Putamen (tissue), 1 donor: ENCODE measurements around the gene CD34.
"Not testable (repeated sequence)": the region's sequence is repeated elsewhere in the genome, so short reads cannot be mapped to it uniquely, and the experiment has no call there.

Experiments
- DNase-seq: peaks from one replicate; pipeline ENCODE4 v3.0.0-alpha.2; 2016; ENCODE audit warnings: low spot score

The CD34 gene

DNA sequence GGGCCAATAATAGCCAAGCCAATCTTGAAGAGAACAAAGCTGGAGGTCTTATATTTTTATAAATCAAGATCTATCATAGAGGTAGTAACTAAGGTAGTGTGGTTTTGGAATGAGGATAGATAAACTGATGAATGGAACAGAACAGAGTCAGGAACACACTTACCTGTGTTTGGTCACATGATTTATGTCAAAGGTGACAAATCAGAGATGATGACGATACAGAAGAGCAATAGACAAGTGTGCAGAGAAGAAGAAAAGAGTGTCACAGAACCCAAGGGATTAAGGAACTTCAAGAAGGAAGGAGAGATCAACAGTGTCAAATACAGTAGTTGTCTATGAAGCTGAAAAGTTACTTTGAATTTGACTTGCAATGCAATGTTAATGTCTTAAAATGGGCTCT is 16.1 kb upstream of the CD34 start:
- DNase-seq: no peak

DNA sequence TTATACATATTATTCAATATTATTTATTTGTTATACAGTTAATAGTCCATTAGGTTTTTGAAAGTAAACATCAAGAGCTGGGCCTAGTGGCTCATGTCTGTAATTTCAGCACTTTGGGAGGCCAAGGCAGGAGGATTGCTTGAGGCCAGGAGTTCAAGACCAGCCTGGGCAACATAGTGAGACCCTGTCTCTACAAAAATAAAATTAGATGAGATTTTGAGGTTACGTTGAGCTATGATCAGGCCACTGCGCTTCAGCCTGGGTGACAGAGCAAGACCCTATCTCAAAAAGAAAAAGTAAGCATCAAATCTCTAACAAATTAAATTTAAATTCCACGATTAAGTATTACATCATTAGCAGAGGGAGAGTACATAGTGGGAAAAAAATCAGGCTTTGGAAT is 15.0 kb upstream of the CD34 start:
- DNase-seq: not testable (repeated sequence)

DNA sequence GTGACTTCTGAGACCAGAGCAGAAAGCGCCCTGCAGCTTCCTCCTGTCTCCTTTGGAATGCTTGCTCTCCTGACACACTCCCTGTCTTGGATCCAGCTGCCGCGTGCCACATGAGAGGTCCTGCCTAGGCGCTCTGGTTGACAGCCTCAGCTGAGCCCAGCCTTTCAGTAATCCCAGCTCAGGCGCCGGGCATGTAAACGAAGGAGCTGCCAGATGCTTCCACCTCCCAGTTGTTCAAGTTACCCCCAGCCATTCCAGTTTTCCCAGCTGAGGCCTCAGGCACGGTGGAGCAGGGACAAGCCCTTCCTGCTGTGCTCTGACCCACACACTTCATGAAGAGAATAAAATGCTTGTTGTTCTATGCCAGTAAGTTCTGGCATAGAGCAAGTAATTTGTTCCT is 14.3 kb upstream of the CD34 start:
- no peak for DNase-seq

DNA sequence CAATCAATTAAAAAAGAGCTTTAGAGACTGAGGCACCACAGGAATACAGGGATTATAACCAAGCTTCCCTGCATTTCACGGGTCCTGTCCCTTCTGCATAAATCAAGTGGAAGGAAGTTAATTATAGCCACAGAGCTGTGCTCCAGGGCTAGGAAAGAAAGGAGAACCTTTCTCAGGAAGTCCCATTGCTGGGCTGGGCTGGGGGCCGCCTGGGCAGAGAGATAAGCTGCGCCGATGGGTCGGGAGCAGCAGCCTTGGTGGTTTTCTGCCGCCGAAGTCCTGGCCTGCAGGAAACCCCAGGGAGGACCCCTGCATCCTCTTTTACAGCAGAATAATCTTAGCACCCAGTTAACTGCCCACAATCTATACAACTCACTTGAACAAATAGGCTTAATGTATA is 12.6 kb upstream of the CD34 start:
- DNase-seq: no peak

DNA sequence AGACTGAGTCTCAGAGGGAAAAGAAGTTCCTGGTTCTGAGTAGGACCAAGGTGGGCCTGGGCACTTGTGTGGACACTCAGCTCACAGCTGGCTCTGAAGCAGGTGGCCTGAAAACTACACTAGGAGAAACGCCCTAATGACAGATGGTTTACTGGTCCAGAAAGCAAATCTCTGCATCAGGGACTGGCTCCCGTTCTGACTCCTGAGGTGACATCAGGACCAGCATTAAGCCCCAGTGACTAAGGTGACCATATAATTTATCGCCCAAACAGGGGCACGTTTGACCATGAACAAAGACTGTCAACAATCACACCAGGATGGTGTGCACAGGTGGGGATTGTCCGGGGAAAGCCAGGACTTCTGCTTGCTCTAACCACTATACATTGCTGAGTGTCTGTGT is 12.2 kb upstream of the CD34 start:
- no peak for DNase-seq

DNA sequence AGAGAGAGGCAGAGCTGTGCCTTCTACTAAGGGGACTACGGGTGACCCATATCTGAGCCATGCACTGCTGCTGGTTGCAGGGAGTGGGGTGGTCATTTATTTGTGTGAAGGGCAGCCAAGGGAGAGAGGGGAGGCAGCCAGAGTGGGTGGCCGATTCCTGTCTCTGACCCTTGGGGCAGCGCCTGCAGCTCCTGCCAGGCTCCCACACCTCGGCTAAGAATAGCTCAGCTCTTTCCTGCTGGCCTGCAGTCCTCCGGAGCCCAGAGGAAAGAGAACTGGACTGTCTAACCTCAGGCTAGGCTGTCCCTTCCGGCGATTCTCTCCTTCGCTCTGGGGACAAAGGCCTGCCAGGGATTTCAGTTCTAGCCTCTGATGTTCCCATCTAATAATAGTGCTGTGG is 11.6 kb upstream of the CD34 start:
- no peak for DNase-seq

DNA sequence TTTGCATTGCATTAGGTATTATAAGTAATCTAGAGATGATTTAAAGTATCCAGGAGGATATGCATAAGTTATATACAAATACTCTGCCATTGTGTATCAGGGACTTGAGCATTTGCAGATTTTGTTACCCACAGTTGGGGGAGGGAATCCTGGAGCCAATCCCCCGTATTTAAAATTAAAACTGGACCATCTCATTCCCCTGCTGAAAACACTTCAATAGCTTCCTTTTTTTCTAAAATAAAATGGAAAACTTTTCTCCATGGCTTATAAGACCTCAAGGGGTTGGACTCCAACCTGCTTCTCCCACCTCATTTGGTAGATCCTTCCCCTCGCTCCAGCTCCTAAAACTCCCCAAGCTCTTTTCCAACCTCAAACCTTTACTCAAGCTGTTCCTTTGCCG is 10.4 kb upstream of the CD34 start:
- DNase-seq: no peak

DNA sequence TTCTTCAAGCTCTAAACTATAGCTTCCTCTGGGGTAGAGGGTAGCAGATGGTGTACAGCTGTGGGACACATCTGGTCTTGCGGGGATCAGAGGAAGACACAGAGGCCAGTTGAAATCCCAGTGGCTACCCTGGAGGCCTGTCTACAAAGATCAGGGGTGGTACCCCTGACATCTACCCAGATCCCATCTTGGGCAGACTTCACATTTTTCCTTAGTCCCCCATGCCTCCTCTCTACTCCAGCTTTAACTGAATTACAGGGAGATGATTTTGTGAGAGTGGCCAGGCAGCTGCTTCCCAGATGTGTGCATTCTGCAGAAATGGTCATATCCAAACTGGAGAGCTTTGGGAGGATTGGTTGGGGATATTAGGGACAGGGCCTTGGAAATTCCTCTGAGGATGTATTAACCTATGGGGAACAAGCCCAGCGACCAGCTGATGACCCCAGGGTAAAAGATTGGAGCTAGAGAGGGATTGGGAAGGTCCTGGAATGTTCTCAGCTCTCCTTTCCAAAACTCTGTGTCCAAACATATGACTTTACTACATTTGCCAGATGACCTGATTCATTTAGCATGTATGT is 9.6 kb upstream of the CD34 start:
- no peak for DNase-seq

DNA sequence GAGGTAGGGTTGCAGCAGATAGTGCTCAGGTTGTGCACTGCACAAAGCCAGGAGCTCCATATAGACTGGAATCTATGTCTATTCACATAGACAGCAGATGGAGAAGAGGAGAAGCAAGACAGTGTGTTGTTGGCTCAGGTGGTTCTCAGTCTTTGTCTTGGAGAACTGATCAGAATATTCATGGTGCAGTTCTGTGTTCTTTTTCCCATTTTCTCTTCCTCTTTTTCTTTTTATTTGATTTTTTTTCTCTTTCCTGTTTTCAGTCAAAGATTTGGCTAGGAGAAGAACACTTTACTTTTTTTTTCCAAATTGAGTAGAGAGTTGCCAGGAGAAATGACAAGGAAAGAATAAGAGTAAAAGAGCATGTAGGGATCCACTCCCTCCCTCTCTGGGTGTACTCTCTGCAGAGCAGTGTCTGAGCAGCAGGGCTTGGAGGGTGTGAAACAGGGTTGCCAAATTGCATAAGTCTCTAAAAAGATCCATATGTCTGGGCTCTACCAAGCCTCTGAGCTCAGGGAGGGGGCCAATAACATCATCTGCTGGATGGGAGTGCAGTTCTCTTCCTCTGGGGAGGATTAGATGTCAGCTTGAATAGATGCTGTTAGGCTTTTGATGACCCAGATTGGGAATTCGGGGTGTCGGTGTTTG is 8.7 kb upstream of the CD34 start:
- DNase-seq: no peak

DNA sequence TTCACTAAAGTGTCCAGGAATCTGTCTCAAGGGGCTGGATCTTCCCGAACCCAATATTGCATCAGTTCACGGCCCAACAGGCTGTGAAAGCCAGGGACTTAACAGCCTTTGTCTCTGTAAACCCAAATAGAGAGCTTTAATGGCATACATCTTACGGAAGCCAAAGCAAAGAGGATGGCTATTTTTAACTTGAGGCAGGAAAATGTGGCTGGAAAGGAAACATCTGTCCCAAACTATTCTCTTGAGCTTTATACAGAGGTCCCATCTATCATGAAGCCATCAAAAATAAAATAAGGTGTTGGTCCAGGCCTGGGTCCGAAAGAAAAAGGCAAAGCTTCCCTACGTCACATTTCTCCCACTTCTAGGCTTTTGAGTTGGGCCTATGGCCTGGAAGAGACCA is 7.7 kb upstream of the CD34 start:
- no peak for DNase-seq

DNA sequence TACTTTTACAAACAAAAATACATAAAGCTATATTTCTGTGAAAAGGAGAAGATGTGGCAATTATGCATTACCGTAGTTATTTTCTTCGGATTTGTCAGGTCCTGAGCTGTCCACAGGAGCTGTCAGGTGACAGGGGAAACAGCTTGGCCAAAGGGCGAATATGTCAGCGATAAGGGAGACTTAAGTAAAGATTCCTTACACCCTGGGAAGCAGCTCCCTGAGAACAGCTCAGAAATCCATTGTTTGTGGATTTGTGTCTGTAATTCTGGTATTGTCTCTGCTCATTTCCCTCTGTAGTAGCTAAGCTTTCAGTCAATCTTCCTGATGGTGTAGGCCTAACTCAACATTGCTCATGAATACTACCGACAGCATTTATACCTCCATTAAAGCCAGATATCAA is 7.1 kb upstream of the CD34 start:
- DNase-seq: no peak

DNA sequence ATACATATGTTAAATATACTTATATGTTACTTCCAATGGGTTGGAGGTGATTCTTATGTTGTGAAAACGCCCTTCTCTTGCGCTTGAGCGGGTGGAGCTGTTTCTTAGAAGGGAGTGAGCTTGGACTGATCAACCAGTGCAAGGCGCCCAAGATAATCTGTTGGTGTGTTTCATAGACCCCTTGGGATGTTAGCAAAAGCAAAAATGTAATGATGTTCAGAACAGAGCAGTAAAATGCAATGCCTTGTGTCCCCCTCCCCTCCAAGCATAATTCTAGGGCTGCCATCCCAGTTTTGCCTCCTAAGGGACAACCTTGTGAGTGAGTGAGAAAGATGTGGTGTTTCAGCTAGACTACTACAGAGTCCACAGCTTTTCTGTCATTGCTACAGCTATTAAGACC is 6.2 kb upstream of the CD34 start:
- DNase-seq: no peak

DNA sequence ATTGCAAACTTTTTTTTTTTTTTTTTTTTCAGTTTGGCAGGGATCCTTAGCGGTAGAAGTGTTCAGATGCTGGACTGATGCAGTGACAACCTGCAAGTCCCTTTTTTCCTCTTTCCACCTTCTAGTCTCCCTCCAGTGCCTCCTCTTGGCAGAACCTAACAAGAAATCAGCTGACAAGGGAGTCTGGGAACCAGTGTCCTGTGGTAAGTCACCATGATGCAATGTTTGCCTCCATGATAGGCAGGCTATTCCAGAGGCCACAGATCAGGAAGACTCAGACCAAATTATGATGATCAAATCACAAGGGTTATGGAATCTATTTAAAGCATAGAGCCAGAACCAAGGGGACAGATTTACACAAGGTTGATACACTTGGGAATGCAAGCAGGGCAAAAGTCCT is 3.0 kb upstream of the CD34 start:
- DNase-seq: no peak

DNA sequence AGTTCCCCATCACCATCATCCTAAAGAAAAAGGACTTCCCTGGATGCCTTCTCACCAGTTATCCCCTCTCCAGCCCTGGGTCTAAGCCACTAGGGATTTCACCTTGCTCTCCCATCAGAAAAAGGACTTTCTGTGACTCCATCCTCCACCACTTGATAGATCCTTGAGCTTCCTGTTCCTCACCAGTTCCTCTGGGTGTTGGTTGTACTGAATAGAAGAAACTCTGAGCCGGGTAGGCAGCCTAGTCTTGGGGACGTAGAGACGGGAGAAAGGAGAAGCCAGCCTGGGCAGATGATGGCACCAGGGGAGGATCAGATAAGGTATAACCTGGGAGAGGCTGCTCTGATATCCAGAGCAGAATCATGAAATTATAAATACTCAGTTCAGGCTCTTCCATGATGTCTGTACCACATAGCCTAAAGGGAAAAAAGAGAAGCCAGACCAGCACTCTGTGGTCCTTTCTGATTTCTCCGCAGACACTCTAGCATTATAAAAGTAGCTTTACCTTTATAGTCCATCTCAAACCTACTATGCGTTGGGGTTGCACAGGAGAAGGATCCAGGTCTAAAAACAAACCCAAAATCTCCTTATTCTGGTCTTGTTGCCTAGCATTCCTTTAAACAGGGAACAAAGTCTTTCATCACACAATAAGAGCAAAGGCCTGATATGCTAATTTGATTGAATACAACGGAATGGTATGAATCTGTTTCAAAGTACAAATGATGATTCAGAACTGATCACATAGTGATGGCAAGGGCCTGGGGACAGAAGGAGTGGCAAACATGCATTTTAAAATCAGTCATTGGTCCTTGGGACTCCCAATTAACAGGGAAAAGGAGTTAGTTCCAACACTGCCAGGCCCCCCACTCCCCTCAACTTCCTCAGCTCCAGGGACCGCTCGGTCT is 1.2 kb upstream of the CD34 start:
- no peak for DNase-seq

DNA sequence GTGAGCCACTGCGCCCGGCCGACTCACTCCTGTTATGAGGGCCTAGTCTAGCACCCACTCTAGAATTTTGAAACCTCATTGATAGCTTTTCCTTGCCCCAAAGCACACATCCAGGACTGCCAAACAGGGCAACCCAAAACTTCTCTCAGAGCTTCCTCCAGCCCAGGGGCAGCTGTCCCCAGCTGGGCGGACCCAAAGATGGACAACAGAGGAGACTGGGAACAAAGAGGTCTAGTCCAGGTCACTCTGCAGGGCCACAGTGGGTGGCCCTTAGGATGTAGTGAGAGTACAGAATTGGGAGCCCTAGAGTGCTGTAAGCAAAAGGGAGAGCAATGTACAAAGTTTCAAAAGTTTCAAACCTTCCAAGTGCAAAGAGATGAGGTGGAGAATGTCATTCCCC is 1.2 kb downstream of the CD34 start:
- no peak for DNase-seq

DNA sequence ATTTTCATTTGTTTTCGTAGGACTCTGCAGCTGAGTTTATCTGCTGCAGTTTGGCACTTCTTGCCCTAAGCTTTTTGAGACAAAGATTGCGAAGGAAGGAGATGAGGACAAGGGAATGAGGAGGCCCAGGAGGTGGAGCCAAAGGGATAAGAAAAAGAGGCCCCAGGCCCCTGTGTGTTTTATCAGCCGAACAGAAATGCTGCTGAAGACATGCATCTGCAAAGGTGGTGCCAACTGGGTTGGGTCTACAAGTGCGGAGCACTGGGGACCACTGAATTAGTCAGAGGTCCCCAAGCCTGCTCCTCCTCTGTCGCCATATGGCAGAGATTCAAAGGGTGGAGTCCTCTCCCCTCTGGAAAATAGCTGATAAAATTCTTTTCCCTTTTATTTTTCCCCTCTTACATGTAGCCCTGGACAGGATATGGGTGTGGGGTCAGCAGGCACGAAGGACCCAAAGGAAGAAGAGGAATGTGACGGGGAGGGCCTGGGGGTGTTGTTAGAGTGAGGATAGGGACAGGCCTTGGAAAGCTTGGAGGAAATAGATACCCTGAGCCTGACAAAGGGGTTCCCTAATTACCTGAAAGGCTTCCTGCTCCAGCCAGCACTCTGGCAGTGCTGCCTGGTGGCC is 2.7 kb downstream of the CD34 start:
- no peak for DNase-seq

DNA sequence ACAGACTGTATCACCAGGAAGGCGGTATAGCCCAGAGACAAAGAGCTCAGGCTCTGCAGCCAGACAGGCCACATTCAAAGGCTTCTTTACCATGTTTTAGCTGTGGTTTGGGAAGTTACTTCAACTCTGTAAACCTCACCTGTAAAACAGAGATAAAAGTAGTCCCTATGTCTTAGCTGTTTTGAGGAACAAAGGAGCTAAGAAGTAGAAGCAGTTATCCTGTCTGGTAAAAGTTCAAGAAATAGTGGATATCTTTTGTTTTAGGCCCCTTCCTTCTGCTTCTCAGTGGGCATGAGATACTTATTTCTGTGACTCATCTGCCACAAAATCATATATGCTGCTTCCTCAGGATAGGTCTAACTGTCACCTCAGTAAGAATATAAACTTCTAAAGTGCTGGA is 6.5 kb downstream of the CD34 start:
- DNase-seq: no peak

DNA sequence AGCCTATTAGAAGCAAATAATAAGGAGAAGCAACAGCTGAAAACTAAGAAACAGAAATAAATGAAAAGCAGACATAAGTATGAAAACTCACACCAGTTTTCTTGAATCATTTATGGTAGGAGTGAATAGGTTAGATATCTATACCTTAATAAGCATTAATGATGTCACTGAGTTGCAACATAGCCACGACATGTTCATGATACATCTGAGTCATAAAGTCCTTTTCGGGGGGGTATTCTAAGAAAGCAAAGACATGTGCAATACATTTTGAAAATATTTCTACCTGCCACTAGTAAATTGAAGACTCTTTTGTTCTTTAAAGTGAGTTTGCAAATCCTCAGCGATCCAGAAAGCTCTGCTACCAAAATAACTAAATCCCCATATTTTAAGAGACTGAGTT is 7.2 kb downstream of the CD34 start:
- no peak for DNase-seq

DNA sequence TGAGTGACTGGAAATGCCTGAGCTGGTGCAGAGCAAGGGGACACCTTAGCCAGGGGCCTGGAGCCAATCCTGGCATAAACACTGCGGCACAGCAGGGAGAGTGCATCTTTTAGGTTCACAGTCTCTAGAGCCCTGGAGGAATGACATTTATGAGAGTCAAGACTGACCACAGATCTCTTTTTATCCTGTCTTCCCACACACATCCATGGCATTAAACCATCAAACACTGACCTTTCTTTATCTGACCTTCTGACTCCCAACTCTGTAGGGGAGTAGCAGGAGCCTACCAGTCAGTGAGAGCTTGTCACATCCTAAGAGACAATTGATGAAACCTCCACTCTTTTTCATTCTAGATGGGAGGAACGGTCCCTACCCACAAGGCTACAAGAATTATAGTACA is 7.9 kb downstream of the CD34 start:
- no peak for DNase-seq

DNA sequence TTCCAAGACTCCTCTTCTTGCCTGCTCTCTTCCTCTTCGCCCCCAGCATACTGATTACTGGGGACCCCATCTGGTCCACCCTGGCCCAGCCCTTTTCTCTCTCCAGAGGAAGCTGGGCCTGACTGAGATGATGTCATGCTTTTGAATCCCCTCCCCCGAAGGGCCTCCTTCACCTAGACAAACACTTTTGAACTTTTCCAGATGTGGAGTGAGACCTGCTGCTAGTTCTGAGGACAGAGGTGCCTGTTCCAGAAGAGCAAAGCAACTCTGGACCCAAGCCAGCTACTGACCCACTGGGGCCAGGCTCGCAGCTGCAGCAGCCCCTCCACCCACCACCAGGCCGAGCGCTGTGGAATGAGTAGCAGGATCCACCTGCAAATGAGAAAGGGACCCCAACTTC is 8.4 kb downstream of the CD34 start:
- no peak for DNase-seq

DNA sequence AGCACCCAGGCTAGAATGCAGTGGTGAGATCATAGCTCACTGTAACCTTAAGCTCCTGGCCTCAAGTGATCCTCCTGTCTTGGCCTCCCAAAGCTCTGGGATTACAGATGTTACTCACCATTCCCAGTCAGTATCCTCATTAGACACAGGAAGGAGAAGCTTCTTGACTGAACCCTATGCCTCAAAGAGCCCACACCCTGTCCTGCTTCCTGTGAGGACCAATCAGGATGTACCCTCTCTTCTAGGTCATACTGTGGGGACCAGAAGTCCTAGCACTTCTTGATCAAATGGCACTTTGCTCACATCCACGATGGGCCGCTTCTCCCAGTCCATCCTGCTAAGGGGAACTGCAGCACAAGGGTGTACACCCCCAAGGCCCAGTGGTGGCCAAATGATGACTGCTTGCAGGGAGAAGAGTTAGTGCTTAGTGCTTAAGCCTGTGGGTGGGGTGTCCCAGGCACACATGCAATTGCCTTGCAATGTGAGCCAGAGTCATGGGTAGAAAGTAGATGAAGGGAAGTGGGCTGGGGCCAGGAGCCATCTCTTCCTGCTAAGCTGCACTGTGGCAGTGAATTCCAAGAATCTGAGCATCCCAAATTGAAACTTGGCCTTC is 9.8 kb downstream of the CD34 start:
- no peak for DNase-seq

DNA sequence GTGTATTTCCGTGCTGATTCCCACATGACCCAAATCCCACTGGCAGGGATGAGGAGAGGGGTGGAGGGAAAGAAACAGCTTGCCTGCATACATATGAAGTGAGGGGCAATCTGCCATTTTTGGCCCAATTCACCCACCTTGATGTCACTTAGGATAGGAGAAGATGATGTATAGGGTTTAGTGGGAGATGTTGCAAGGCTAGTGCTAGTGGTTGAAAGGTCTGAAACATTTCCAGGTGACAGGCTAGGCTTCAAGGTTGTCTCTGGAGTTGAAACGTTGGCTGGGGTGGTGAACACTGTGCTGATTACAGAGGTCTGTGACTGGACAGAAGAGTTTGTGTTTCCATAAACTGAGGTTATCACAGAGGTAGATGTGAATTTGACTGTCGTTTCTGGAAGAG is 12.1 kb downstream of the CD34 start:
- no peak for DNase-seq

DNA sequence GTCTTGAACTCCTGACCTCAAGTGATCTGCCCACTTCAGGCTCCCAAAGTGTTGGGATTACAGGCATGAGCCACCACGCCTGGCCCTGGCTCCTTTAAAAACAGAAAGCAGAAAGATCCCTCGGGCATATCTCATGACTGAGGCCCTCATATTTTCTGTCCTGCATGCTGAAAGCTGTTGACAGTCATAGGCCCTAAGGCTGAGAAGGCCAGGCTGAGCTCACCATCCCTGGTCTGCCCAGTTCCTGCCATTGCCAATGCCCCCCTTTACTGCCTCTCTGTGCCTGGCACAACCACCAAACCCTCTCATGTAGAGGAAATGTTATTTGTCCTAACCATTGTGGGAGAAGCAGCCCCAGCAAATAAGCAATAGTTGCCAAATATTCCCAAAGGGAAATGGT is 12.7 kb downstream of the CD34 start:
- no peak for DNase-seq
